Colonic mucosa (tissue), 4 donors: ENCODE results near the gene CREB3. TPM values are rescaled to one million over a fixed set of nuclear protein-coding genes. Genes with fewer than 3 reads are reported as not detected.

Experiments
- DNase-seq: peaks from one replicate; pipeline ENCODE4 v3.0.0-alpha.2; 2020
- H3K27ac ChIP-seq: fragments of 200-600 bp; one replicate; pipeline ENCODE4 v1.8.0; 2021
- H3K27me3 ChIP-seq: fragments of 200-600 bp; one replicate; pipeline ENCODE4 v1.8.0; 2021
- H3K36me3 ChIP-seq: fragments of 200-600 bp; one replicate; pipeline ENCODE4 v1.8.0; 2021
- H3K4me1 ChIP-seq: fragments of 200-600 bp; one replicate; pipeline ENCODE4 v1.8.0; 2021; ENCODE audit warnings: mild to moderate bottlenecking
- H3K4me3 ChIP-seq: fragments of 200-600 bp; one replicate; pipeline ENCODE4 v1.8.0; 2021
- H3K9ac ChIP-seq, 2 donors: one replicate each; pipeline ENCODE4 v1.7.0; 2013; ENCODE audit warnings: control low read depth in 2 of 2, low read depth in 2 of 2, low read length in 2 of 2
- H3K9me3 ChIP-seq: fragments of 200-600 bp; one replicate; pipeline ENCODE4 v1.8.0; 2021
- CTCF ChIP-seq: fragments of 200-600 bp; IDR thresholded peaks from one replicate; pipeline ENCODE4 v1.8.0; 2022; ENCODE audit warnings: antibody characterized with exemption, mild to moderate bottlenecking
- intact Hi-C: fragments of 100-400 bp; cut with DNase I; formaldehyde crosslinking; loops from one replicate; pipeline ENCODE4 v1.14.1; 2022
- total RNA-seq, 2 donors: library from RNA; stranded (reverse); fragmentation: NEBNext Ultra II Directional in 1 of 2; extraction: Animal tissue kit (Norgen Biotek cat#: 25700) in 1 of 2; gene quantifications; one replicate each; pipeline ENCODE4 v1.2.1, GENCODE V29; 2021
- donor health status: healthy.
- donor health status: DM: no; HTN: no; CAD: no.
- donor health status: DM: no; HTN: no; CAD: no.

Gene CREB3
- total RNA-seq, 2 donors from 2014 or later, result 47.9 to 50.8 TPM

- Histone ChIP-seq H3K9ac (no peak overlapping the region), H3K4me3 (no peak overlapping the region), H3K36me3 (peaks cover 24% of the 10 kb centered on the region), H3K27ac (no peak overlapping the region), H3K4me1 (peaks cover 11% of the 10 kb centered on the region), H3K9me3 (no peaks in the 10 kb centered on the region), H3K27me3 (no peaks in the 10 kb centered on the region)
- intact Hi-C loops, result no loop called here
- DNase-seq, result no peak
- no peak for TF ChIP-seq CTCF
Measured at GRCh38 chr9:35738186-35738585, 5.7 kb downstream of the CREB3 start.

DNA sequence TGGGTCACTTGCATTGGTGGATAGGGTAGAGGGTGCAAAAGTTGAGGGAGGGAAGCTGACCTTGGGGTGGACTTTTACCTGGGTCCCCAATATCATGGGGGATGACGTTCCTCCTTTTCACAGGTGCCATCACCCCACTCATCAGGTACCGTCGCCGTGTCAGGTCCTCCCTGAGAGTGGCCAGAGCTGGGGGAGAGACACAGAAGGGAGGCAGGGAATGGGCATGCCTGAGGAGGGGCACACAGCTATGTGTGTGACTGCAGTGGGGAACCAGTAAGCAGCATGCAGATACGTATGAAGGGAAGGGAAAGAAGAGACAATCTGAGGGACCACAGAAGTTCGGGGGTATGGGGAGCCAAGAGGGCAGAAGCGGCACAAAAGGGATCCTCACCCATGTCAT, 6.5 kb downstream of the CREB3 start:
- no peak for TF ChIP-seq CTCF
- Histone ChIP-seq H3K27ac (no peak overlapping the region), H3K9me3 (no peaks in the 10 kb centered on the region), H3K4me1 (peaks cover 6% of the 10 kb centered on the region), H3K9ac (no peak overlapping the region), H3K4me3 (no peak overlapping the region), H3K27me3 (no peaks in the 10 kb centered on the region), H3K36me3 (peaks cover 24% of the 10 kb centered on the region)
- intact Hi-C loops, result no loop called here
- DNase-seq, result no peak

- no peak overlapping the region for H3K27ac ChIP-seq
- H3K4me1 ChIP-seq, result no peaks in the 10 kb centered on the region
- H3K9me3 ChIP-seq, result no peaks in the 10 kb centered on the region
- intact Hi-C loops, result no loop called here
- H3K36me3 ChIP-seq, result peaks cover 21% of the 10 kb centered on the region
- no peak overlapping the region for H3K4me3 ChIP-seq
- no peak for DNase-seq
- TF ChIP-seq CTCF, result no peak
- no peaks in the 10 kb centered on the region for H3K27me3 ChIP-seq
- H3K9ac ChIP-seq, result no peak overlapping the region
Measured at GRCh38 chr9:35740243-35740642, 7.8 kb downstream of the CREB3 start.

- no peak for DNase-seq
- Histone ChIP-seq H3K9me3 (no peaks in the 10 kb centered on the region), H3K27ac (no peak overlapping the region), H3K36me3 (peaks cover 14% of the 10 kb centered on the region), H3K9ac (no peak overlapping the region), H3K4me1 (peaks cover 9% of the 10 kb centered on the region), H3K27me3 (no peaks in the 10 kb centered on the region), H3K4me3 (no peak overlapping the region)
- TF ChIP-seq CTCF, result no peak
- intact Hi-C loops, result no loop called here
Measured at GRCh38 chr9:35741740-35742139, 9.3 kb downstream of the CREB3 start.

GRCh38 chr9:35743452-35743851, 11.0 kb downstream of the CREB3 start:
- intact Hi-C loops, result no loop called here
- TF ChIP-seq CTCF, result no peak
- Histone ChIP-seq H3K9ac (no peak overlapping the region), H3K9me3 (no peaks in the 10 kb centered on the region), H3K4me1 (peaks cover 12% of the 10 kb centered on the region), H3K27me3 (no peaks in the 10 kb centered on the region), H3K27ac (no peak overlapping the region), H3K4me3 (no peak overlapping the region), H3K36me3 (peaks cover 6% of the 10 kb centered on the region)
- no peak for DNase-seq
